Measurements from ENCODE around the gene MPP2.

The MPP2 gene

GRCh38 chr17:43855061-43855460 lies 52.3 kb downstream of the MPP2 start:
- TF ChIP-seq LEF1 (IDR thresholded peaks at IDR 0.05; ENCODE audit: borderline replicate concordance) (no peak), FOXA1 (IDR thresholded peaks at IDR 0.05) (no peak)
- ChIA-PET CTCF (interaction anchor here (1.3 to 4.9 kb wide), 2 partner anchors 9 to 23 kb away, joined by 4 to 25 read pairs; partner anchors contain the start of gene CD300LG), POLR2A (interaction anchor here (1.5 kb wide), 1 partner anchor 9 kb away, joined by 5 read pairs; the partner anchor contains the start of gene CD300LG)
- DNase-seq (ENCODE audit: extremely low spot score), result no peak

- ChIA-PET POLR2A (no interaction called here), CTCF (interaction anchor here (1.3 to 4.9 kb wide), 2 partner anchors 8 to 24 kb away, joined by 4 to 25 read pairs; partner anchors contain the start of gene CD300LG)
- DNase-seq (ENCODE audit: extremely low spot score), result no peak
- TF ChIP-seq ARNT (IDR thresholded peaks at IDR 0.05) (no peak), ELF4 (IDR thresholded peaks at IDR 0.05) (no peak), L3MBTL2 (conservative IDR thresholded peaks at IDR 0.05) (no peak), ZNF384 (IDR thresholded peaks at IDR 0.05) (no peak), BHLHE40 (IDR thresholded peaks at IDR 0.05; ENCODE audit: borderline replicate concordance) (no peak), CTBP1 (IDR thresholded peaks at IDR 0.05; ENCODE audit: borderline replicate concordance) (no peak), PKNOX1 (IDR thresholded peaks at IDR 0.05) (no peak), FOXM1 (IDR thresholded peaks at IDR 0.05; ENCODE audit: borderline replicate concordance) (no peak), HDGF (IDR thresholded peaks at IDR 0.05; ENCODE audit: borderline replicate concordance) (no peak), TARDBP (IDR thresholded peaks at IDR 0.05) (no peak), NFRKB (IDR thresholded peaks at IDR 0.05) (no peak), LEF1 (IDR thresholded peaks at IDR 0.05; ENCODE audit: borderline replicate concordance) (no peak), SUZ12 (IDR thresholded peaks at IDR 0.05) (no peak), FOXA1 (IDR thresholded peaks at IDR 0.05) (no peak), SP1 (IDR thresholded peaks at IDR 0.05) (no peak), FOXK2 (IDR thresholded peaks at IDR 0.05) (no peak)
These were observed 52.8 kb downstream of the MPP2 start for GRCh38 chr17:43854498-43854897.

GRCh38 chr17:43853546-43853945 lies 53.8 kb downstream of the MPP2 start:
- DNase-seq (ENCODE audit: extremely low spot score), result no peak
- CTCF ChIA-PET, result interaction anchor here (0.7 to 4.9 kb wide), 3 partner anchors 8 to 216 kb away, joined by 3 to 25 read pairs (median 5); partner anchors contain the start of gene CD300LG
- POLR2A ChIA-PET, result no interaction called here

GRCh38 chr17:43852571-43852970 lies 54.8 kb downstream of the MPP2 start:
- POLR2A ChIA-PET, result no interaction called here
- DNase-seq (ENCODE audit: extremely low spot score), result no peak
- TF ChIP-seq SP1 (IDR thresholded peaks at IDR 0.05), result no peak
- TF ChIP-seq LEF1 (IDR thresholded peaks at IDR 0.05; ENCODE audit: borderline replicate concordance), result no peak
- TF ChIP-seq L3MBTL2 (conservative IDR thresholded peaks at IDR 0.05), result no peak
- no peak for TF ChIP-seq NFRKB (IDR thresholded peaks at IDR 0.05)
- TF ChIP-seq FOXM1 (IDR thresholded peaks at IDR 0.05; ENCODE audit: borderline replicate concordance), result no peak
- no peak for TF ChIP-seq FOXA1 (IDR thresholded peaks at IDR 0.05)
- TF ChIP-seq BHLHE40 (IDR thresholded peaks at IDR 0.05; ENCODE audit: borderline replicate concordance), result no peak
- TF ChIP-seq PKNOX1 (IDR thresholded peaks at IDR 0.05), result no peak
- no peak for TF ChIP-seq FOXK2 (IDR thresholded peaks at IDR 0.05)
- TF ChIP-seq HDGF (IDR thresholded peaks at IDR 0.05; ENCODE audit: borderline replicate concordance), result no peak
- TF ChIP-seq ARNT (IDR thresholded peaks at IDR 0.05), result no peak
- CTCF ChIA-PET, result interaction anchor here (0.6 to 1.3 kb wide), 2 partner anchors 14 to 1513 kb away, joined by 3 to 4 read pairs; no protein-coding TSS in a partner anchor

More at GRCh38 chr17:43853546-43853945, 53.8 kb downstream of the MPP2 start:
- no peak for TF ChIP-seq L3MBTL2 (conservative IDR thresholded peaks at IDR 0.05)
- TF ChIP-seq PKNOX1 (IDR thresholded peaks at IDR 0.05), result no peak
- TF ChIP-seq ARNT (IDR thresholded peaks at IDR 0.05), result no peak
- TF ChIP-seq HDGF (IDR thresholded peaks at IDR 0.05; ENCODE audit: borderline replicate concordance), result no peak
- no peak for TF ChIP-seq FOXM1 (IDR thresholded peaks at IDR 0.05; ENCODE audit: borderline replicate concordance)
- TF ChIP-seq SUZ12 (IDR thresholded peaks at IDR 0.05), result no peak
- no peak for TF ChIP-seq BHLHE40 (IDR thresholded peaks at IDR 0.05; ENCODE audit: borderline replicate concordance)
- no peak for TF ChIP-seq FOXA1 (IDR thresholded peaks at IDR 0.05)
- TF ChIP-seq TARDBP (IDR thresholded peaks at IDR 0.05), result no peak
- TF ChIP-seq CTBP1 (IDR thresholded peaks at IDR 0.05; ENCODE audit: borderline replicate concordance), result no peak
- TF ChIP-seq ELF4 (IDR thresholded peaks at IDR 0.05), result no peak
- TF ChIP-seq NFRKB (IDR thresholded peaks at IDR 0.05), result no peak
- TF ChIP-seq LEF1 (IDR thresholded peaks at IDR 0.05; ENCODE audit: borderline replicate concordance), result no peak
- no peak for TF ChIP-seq FOXK2 (IDR thresholded peaks at IDR 0.05)
- no peak for TF ChIP-seq SP1 (IDR thresholded peaks at IDR 0.05)
- no peak for TF ChIP-seq ZNF384 (IDR thresholded peaks at IDR 0.05)

GRCh38 chr17:43849116-43849515 lies 58.2 kb downstream of the MPP2 start:
- no peak for DNase-seq (ENCODE audit: extremely low spot score)
- ChIA-PET CTCF (no interaction called here), POLR2A (interaction anchor here (1.9 kb wide), 1 partner anchor 70 kb away, joined by 5 read pairs; the partner anchor contains the start of gene DUSP3)
- TF ChIP-seq FOXM1 (IDR thresholded peaks at IDR 0.05; ENCODE audit: borderline replicate concordance) (no peak), ZNF384 (IDR thresholded peaks at IDR 0.05) (no peak), L3MBTL2 (conservative IDR thresholded peaks at IDR 0.05) (no peak), CTBP1 (IDR thresholded peaks at IDR 0.05; ENCODE audit: borderline replicate concordance) (no peak), ARNT (IDR thresholded peaks at IDR 0.05) (no peak), NFRKB (IDR thresholded peaks at IDR 0.05) (no peak), PKNOX1 (IDR thresholded peaks at IDR 0.05) (no peak), BHLHE40 (IDR thresholded peaks at IDR 0.05; ENCODE audit: borderline replicate concordance) (no peak), FOXK2 (IDR thresholded peaks at IDR 0.05) (no peak), FOXA1 (IDR thresholded peaks at IDR 0.05) (no peak), HDGF (IDR thresholded peaks at IDR 0.05; ENCODE audit: borderline replicate concordance) (no peak), SP1 (IDR thresholded peaks at IDR 0.05) (no peak), LEF1 (IDR thresholded peaks at IDR 0.05; ENCODE audit: borderline replicate concordance) (no peak), SUZ12 (IDR thresholded peaks at IDR 0.05) (no peak), TARDBP (IDR thresholded peaks at IDR 0.05) (no peak), ELF4 (IDR thresholded peaks at IDR 0.05) (no peak)

Data from HEK293T (cell line).